ENCODE results near the gene SLC19A2.

SLC19A2 gene

GRCh38 chr1:169465281-169465680 lies 20.5 kb downstream of the SLC19A2 start:
- no peak for TF ChIP-seq CTCF (IDR thresholded peaks at IDR 0.05; ENCODE audit: borderline replicate concordance, insufficient read depth, low read depth, low read length)
- H3K4me3 ChIP-seq (ENCODE audit: low read depth, low read length): no peak overlapping the region

GRCh38 chr1:169462385-169462784 lies 23.4 kb downstream of the SLC19A2 start:
- H3K4me3 ChIP-seq (ENCODE audit: low read depth, low read length): no peak overlapping the region
- no peak for TF ChIP-seq CTCF (IDR thresholded peaks at IDR 0.05; ENCODE audit: borderline replicate concordance, insufficient read depth, low read depth, low read length)

GRCh38 chr1:169461390-169462000 lies 24.2 kb downstream of the SLC19A2 start:
- no peak for TF ChIP-seq CTCF (IDR thresholded peaks at IDR 0.05; ENCODE audit: borderline replicate concordance, insufficient read depth, low read depth, low read length)
- no peak overlapping the region for H3K4me3 ChIP-seq (ENCODE audit: low read depth, low read length)

- H3K4me3 ChIP-seq (ENCODE audit: low read depth, low read length): no peak overlapping the region
- TF ChIP-seq CTCF (IDR thresholded peaks at IDR 0.05; ENCODE audit: borderline replicate concordance, insufficient read depth, low read depth, low read length): no peak
Observed at GRCh38 chr1:169460191-169460833, 25.4 kb downstream of the SLC19A2 start.

GRCh38 chr1:169457443-169457842 lies 28.3 kb downstream of the SLC19A2 start:
- TF ChIP-seq CTCF (IDR thresholded peaks at IDR 0.05; ENCODE audit: borderline replicate concordance, insufficient read depth, low read depth, low read length): no peak
- H3K4me3 ChIP-seq (ENCODE audit: low read depth, low read length): no peak overlapping the region

- no peak for TF ChIP-seq CTCF (IDR thresholded peaks at IDR 0.05; ENCODE audit: borderline replicate concordance, insufficient read depth, low read depth, low read length)
- no peak overlapping the region for H3K4me3 ChIP-seq (ENCODE audit: low read depth, low read length)
Observed at GRCh38 chr1:169456029-169456428, 29.7 kb downstream of the SLC19A2 start.

- no peak overlapping the region for H3K4me3 ChIP-seq (ENCODE audit: low read depth, low read length)
- no peak for TF ChIP-seq CTCF (IDR thresholded peaks at IDR 0.05; ENCODE audit: borderline replicate concordance, insufficient read depth, low read depth, low read length)
Observed at GRCh38 chr1:169452921-169453320, 32.8 kb downstream of the SLC19A2 start.
